HEK293T (cell line): ENCODE data around the gene HS6ST1.

Experiments used
- FOXA1 ChIP-seq: fragments of 450-650 bp; IDR thresholded peaks from 2 replicates; pipeline ENCODE4 v1.6.1; 2016; ENCODE audit warnings: mild to moderate bottlenecking
- FOXM1 ChIP-seq: fragments of 450-650 bp; IDR thresholded peaks from 2 replicates; pipeline ENCODE4 v1.6.1; 2017; ENCODE audit warnings: mild to moderate bottlenecking, borderline replicate concordance
- HDGF ChIP-seq: fragments of 450-650 bp; IDR thresholded peaks from 2 replicates; pipeline ENCODE4 v1.6.1; 2017; ENCODE audit warnings: antibody characterized with exemption, borderline replicate concordance
- SP1 ChIP-seq: fragments of 450-650 bp; IDR thresholded peaks from 2 replicates; pipeline ENCODE4 v1.6.1; 2017
- TF ChIP-seq, protein P1 (sequence below): fragments of 450-650 bp; IDR thresholded peaks from 2 replicates; pipeline ENCODE4 v1.6.1; 2016

DNA sequence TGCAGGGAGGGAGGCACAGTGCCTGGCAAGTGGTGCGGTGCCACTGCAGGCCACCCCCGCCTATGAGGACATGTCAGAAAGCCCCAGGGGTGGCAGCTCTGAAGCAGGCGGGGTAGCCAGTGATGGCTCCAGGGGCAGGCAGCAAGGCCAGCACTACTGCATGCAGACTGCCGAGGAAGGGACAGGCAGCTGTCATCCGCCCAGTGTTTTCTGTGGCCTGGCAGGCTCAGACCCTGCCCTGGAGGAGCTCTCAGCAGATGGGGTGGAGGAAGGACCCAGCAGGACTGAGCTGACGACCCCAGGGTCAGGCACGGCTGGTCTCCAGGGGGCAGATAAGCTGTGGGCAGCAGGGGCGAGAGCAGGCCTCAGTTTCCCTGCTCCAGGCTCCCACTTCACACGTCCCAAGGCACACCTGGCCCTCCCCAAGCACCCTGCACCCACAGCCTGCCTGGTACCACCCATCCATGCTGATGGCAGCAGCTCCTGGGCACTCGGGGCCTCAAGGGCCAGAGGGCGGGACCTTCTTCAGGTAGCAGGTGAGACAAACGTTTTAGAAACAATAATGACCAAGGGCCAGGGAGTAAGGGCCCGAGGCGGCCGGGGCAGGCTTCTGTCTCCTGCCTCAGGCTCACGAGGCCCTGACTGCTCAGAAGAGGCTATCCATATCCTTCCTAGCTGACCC lies 48.5 kb downstream of the HS6ST1 start:
- TF ChIP-seq, protein P1, sequence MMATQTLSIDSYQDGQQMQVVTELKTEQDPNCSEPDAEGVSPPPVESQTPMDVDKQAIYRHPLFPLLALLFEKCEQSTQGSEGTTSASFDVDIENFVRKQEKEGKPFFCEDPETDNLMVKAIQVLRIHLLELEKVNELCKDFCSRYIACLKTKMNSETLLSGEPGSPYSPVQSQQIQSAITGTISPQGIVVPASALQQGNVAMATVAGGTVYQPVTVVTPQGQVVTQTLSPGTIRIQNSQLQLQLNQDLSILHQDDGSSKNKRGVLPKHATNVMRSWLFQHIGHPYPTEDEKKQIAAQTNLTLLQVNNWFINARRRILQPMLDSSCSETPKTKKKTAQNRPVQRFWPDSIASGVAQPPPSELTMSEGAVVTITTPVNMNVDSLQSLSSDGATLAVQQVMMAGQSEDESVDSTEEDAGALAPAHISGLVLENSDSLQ: no peak
- TF ChIP-seq HDGF (no peak), FOXA1 (no peak), FOXM1 (no peak), SP1 (no peak)
